GM19438 (cell line): ENCODE data around the gene DDX47.
"Not testable (repeated sequence)": the region's sequence is repeated elsewhere in the genome, so short reads cannot be mapped to it uniquely, and the experiment has no call there.

ENCODE experiments used
- ATAC-seq: cut with Tn5 transposase; IDR thresholded peaks from one replicate; pipeline ENCODE4 v1.9.1; 2021; ENCODE audit warnings: low read depth; ENCODE audit not compliant: unreplicated experiment

Gene DDX47

DNA sequence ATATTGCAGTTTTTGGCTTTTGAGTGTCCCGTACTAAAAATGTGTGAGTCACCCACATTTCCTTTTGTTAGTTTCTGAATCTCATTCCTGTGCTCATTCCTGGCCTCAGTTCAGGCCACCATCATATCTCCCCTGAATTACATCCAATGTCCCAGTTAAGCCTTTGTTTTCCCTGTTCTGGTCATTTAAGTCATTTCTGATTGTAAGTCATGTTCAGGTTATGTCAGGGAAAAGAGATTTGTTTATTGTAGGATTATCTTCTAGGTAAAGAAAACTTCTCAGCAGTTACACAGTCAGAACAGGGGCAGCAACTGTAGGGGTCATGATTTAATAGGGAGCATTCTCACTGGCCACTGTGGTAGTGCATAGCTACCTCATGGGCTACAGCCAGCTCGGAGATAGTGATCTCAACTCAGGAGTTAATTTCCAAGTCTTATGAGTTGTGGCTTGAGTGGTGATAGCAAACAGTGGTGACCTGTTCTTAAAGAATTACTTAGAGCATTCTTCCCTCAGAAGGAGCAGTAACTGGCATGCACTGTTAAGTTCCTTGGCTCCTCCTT, 6.7 kb downstream of the DDX47 start:
- no peak for ATAC-seq

DNA sequence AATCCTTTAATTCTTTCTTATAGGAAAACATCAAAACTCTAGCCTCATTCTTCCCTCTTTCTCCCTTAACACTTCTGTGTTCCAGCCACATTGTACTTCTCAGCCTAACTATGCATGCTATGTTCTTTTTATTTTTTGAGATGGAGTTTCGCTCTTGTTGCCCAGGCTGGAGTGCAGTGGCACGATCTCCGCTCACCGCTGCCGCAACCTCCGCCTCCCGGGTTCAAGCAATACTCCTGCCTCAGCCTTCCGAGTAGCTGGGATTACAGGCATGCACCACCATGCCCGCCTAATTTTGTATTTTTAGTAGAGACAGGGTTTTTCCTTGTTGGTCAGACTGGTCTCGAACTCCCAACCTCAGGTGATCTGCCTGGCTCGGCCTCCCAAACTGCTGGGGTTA, 7.2 kb downstream of the DDX47 start:
- ATAC-seq = not testable (repeated sequence)

GRCh38 chr12:12821975-12822374, 8.8 kb downstream of the DDX47 start:
- ATAC-seq = no peak

- ATAC-seq = no peak
Measured at GRCh38 chr12:12822886-12823285, 9.7 kb downstream of the DDX47 start.

GRCh38 chr12:12823300-12823699, 10.2 kb downstream of the DDX47 start:
- ATAC-seq = no peak

- no peak for ATAC-seq
Measured at GRCh38 chr12:12823811-12824210, 10.7 kb downstream of the DDX47 start.

- no peak for ATAC-seq
Measured at GRCh38 chr12:12835378-12836146, 22.4 kb downstream of the DDX47 start.

DNA sequence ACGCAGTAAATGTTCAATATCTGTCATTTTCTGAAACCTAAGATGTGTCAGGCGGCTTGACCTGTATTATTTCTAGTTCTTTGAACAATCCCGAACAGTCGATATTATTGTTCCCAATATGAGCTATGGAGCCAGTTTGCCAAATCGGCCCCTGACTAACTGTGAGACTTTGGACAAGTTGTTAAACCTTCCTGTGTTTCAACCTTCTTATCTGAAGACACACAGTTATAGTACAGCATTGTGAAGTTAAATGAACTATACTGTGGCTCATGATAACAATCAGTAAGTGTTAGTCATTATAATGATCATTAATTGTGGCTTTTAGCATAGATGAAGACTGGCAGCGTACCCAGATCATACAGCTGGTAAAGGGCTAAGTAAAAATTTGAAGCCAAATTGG, 23.4 kb downstream of the DDX47 start:
- ATAC-seq = no peak

DNA sequence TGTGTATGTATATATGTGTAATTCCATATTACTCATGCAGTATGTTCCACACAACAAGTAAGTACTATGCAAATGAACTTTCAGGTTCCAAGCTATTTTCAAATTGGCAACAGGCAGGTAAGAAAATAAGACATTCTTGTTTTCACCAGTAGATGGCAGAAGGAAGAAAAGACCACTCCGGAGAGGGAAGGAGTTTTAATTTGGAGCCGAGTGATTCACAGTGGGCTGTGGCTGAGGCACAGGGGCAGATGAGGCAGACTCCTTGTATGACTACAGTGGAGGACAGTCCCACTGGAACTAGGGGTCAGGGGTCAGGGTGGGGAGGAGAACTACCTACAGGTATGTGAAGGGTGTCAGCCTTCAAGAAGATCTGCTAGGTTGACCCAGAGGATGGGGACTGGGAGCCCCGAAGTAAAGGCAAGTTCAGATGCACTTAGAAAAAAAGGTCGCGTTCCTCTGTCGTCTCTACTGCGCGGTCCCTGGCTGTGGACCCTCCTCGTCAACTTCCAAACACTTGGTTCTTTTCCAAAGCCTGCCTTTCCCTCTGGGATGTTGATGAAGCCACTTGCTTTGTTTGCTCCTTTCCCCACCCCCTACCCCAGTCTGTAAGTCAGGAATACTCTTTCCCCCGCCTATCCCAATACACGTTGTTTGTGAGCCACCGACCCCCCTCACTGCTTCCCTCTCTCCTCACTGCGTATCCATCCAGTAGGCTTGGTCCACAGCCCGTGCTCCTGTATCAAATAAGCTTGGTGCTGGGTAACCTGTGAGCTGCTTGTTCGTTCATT, 24.1 kb downstream of the DDX47 start:
- ATAC-seq = no peak

GRCh38 chr12:12837813-12838153, 24.6 kb downstream of the DDX47 start:
- ATAC-seq = no peak

DNA sequence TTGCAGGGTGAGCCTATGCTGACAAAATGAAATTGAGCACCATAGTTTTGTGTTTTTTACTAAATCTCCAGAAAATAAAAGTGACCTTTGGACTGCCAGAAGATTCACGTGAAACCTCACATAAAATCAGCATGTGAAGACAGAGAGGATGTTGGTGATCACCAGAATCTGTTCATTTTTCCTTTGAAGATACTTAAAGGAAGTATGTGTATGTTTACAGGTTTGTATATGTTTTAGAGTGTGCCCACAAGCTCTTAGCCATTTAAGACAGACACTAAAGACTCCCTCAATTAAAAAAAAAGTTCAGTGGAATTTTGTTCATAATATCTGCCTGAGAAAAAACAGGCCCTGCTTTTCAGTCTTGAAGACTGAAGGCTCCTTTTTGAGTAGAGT, 25.9 kb downstream of the DDX47 start:
- no peak for ATAC-seq

DNA sequence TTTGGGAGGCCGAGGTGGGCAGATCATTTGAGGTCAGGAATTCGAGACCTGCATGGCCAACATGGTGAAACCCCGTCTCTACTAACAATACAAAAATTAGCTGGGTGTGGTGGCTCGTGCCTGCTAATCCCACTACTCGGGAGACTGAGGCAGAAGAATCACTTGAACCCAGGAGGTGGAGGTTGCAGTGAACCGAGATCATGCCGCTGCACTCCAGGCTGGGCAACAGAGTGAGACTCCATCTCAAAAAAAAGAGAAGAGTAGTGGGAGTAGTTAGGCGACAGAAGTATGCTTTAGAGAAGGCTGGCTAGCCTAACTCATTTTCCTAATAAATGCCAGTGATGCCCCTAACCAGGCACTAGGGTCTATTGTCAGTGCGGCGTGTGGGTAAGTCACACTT, 26.3 kb downstream of the DDX47 start:
- not testable (repeated sequence) for ATAC-seq

DNA sequence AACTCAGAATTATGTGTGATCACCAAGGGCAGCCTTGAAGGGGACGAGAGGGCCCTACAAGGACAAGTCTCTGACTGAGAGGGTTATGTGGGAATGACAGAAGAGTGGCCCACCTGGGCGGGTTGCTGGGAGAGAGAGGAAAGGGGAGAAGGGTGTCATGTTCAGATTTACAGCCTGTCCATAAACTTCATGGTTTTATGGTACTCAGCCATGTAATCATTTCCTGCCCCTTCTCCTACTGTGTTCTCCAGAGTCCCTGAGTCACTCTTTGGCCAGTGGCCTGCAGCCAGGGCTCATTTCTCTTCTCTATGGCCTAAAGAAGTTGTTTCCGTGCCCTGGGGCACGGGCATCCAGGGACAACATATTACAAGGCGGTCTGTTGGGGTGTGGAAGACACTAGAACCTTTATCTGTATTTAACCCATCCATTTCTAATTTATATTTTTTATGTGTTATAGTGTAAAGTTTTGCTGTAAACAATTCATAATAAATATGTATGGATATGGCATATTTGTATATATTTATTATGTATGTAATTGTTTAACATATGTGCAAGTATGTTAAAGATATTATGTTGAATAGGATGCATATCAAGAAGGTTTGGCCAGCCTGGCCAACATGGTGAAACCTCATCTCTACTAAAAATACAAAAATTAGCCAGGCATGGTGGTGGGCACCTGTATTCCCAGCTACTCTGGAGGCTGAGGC, 26.9 kb downstream of the DDX47 start:
- ATAC-seq = no peak

DNA sequence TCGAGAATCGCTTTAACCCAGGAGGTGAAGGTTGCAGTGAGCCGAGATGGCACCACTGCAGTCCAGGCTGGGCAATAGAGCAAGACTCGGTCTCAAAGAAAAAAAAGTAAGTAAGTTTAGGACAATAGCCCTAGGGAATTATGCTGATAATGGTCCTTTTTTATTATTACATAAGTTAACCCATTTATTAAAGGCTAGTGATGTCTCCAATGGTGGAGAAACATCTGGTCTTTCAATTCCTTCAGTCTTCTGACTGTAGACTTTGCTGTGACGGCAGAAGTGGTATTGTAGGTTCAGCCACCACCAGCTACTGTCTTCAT, 27.4 kb downstream of the DDX47 start:
- no peak for ATAC-seq

GRCh38 chr12:12841428-12841827, 28.3 kb downstream of the DDX47 start:
- not testable (repeated sequence) for ATAC-seq

- ATAC-seq = no peak
Measured at GRCh38 chr12:12845794-12846243, 32.7 kb downstream of the DDX47 start.

- ATAC-seq = not testable (repeated sequence)
Measured at GRCh38 chr12:12846780-12847179, 33.6 kb downstream of the DDX47 start.

DNA sequence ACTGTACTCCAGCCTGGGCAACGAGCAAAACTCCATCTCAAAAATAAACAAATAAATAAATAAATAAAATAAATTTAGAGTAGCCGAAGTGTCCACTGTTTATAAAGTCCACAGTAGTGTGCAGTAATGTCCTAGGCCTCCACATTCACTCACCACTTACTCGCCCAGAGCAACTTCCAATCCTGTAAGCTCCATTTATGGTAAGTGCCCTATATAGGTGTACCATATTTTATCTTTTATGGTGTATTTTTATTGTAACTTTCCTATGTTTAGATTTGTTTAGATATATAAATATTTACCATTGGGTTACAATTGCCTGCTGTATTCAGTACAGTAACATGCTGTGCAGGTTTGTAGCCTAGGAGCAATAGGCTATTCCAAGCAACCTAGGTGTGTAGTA, 40.3 kb downstream of the DDX47 start:
- no peak for ATAC-seq

GRCh38 chr12:12859690-12860089, 46.5 kb downstream of the DDX47 start:
- no peak for ATAC-seq

DNA sequence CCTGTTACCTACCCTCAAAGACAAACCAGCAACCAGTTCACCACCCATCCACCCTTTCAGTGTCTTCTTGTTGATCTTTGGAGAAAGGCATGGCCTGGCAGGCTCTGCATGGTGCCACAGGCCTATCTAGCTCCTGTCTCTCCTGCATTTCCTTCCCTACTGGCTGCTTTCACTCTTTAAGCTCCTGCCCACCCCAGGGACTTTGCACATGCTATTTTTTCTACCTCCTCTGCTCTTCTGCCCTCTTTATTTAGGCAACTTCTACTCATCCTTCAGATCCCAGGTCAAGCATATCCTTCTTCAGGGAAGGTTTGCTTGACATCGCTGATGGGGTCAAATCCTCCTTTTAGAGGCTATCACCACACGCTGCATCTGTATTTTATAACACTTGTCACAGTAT, 51.1 kb downstream of the DDX47 start:
- ATAC-seq = no peak
